Stimulated activated naive CD4-positive, alpha-beta T cell treated with Interleukin-2 at 50 U/mL for 16 hours (primary cell): ENCODE results near the gene PREX1.
A peak's percentile ranks its signal among the peaks of the same experiment; 100 is the strongest.

Source experiments
- DNase-seq: peaks from one replicate; lab custom pipeline; 2025; lab: John Stamatoyannopoulos, UW

PREX1 gene

GRCh38 chr20:48752963-48753362, 74.8 kb downstream of the PREX1 start:
- DNase-seq: no peak

- no peak for DNase-seq
Measured at GRCh38 chr20:48751871-48752270, 75.9 kb downstream of the PREX1 start.

GRCh38 chr20:48750941-48751635, 76.7 kb downstream of the PREX1 start:
- peak; percentile 43 for DNase-seq

GRCh38 chr20:48750376-48750775, 77.4 kb downstream of the PREX1 start:
- no peak for DNase-seq

- no peak for DNase-seq
Measured at GRCh38 chr20:48749437-48749836, 78.4 kb downstream of the PREX1 start.

- DNase-seq: no peak
Measured at GRCh38 chr20:48748556-48748955, 79.2 kb downstream of the PREX1 start.

- DNase-seq: no peak
Measured at GRCh38 chr20:48747840-48748414, 79.9 kb downstream of the PREX1 start.

GRCh38 chr20:48745330-48745729, 82.5 kb downstream of the PREX1 start:
- no peak for DNase-seq

GRCh38 chr20:48744515-48744914, 83.3 kb downstream of the PREX1 start:
- DNase-seq: no peak

- DNase-seq: no peak
Measured at GRCh38 chr20:48743807-48744206, 84.0 kb downstream of the PREX1 start.

- no peak for DNase-seq
Measured at GRCh38 chr20:48742912-48743680, 84.7 kb downstream of the PREX1 start.

GRCh38 chr20:48742233-48742632, 85.6 kb downstream of the PREX1 start:
- DNase-seq: no peak

GRCh38 chr20:48741669-48742068, 86.1 kb downstream of the PREX1 start:
- DNase-seq: no peak

GRCh38 chr20:48740712-48741111, 87.1 kb downstream of the PREX1 start:
- no peak for DNase-seq

GRCh38 chr20:48740292-48740649, 87.5 kb downstream of the PREX1 start:
- no peak for DNase-seq

- peak; percentile 60 for DNase-seq
Measured at GRCh38 chr20:48739395-48740291, 88.2 kb downstream of the PREX1 start.

GRCh38 chr20:48738399-48739304, 89.1 kb downstream of the PREX1 start:
- peak; percentile 83 for DNase-seq

GRCh38 chr20:48738094-48738398, 89.8 kb downstream of the PREX1 start:
- DNase-seq: no peak

GRCh38 chr20:48737434-48738093, 90.2 kb downstream of the PREX1 start:
- DNase-seq: no peak

GRCh38 chr20:48736636-48737035, 91.2 kb downstream of the PREX1 start:
- no peak for DNase-seq

- no peak for DNase-seq
Measured at GRCh38 chr20:48736231-48736630, 91.6 kb downstream of the PREX1 start.
